Loucy (cell line): ENCODE measurements around the gene METTL13.

Experiments
- CTCF ChIP-seq: fragments of 200-600 bp; sonication (generic); conservative IDR thresholded peaks from 2 replicates; pipeline ENCODE4 v1.5.1; 2014; ENCODE audit warnings: mild to moderate bottlenecking, antibody characterized with exemption, low read length
- EZH2phosphoT487 ChIP-seq: fragments of 200-600 bp; IDR thresholded peaks from 2 replicates; pipeline ENCODE4 v1.6.1; 2018; ENCODE audit warnings: antibody characterized with exemption, mild to moderate bottlenecking, moderate library complexity, borderline replicate concordance

- TF ChIP-seq CTCF, result no peak
- TF ChIP-seq EZH2phosphoT487, result no peak
Observed at GRCh38 chr1:171781176-171781875, at the start of gene METTL13.
